Liver (tissue), 9 donors: ENCODE data around the gene BOD1L1. TPM values are rescaled to one million over a fixed set of nuclear protein-coding genes. Genes with fewer than 3 reads are reported as not detected.

Experiments
- DNase-seq: peaks from one replicate; pipeline ENCODE4 v3.0.0-alpha.2; 2017; ENCODE audit warnings: low spot score
- H3K27ac ChIP-seq, 2 donors: one replicate each; pipeline ENCODE4 v1.7.0; 2013; ENCODE audit warnings: inconsistent platforms in 2 of 2, low read length in 2 of 2, control low read depth in 1 of 2, low read depth in 1 of 2, mild to moderate bottlenecking in 1 of 2
- H3K27me3 ChIP-seq, 4 donors: one replicate each; pipeline versions ENCODE4 v1.6.1 to v1.7.0; 2013; ENCODE audit warnings: low read length in 3 of 4, inconsistent platforms in 1 of 4, mild to moderate bottlenecking in 1 of 4, moderate library complexity in 1 of 4; ENCODE audit not compliant: control insufficient read depth in 4 of 4, insufficient read depth in 4 of 4
- H3K36me3 ChIP-seq, 4 donors: one replicate each; pipeline versions ENCODE4 v1.6.1 to v1.7.0; 2013; ENCODE audit warnings: low read length in 3 of 4, mild to moderate bottlenecking in 3 of 4, low read depth in 1 of 4, moderate library complexity in 1 of 4; ENCODE audit not compliant: control insufficient read depth in 4 of 4, insufficient read depth in 3 of 4
- H3K4me1 ChIP-seq, 4 donors: one replicate each; pipeline versions ENCODE4 v1.6.1 to v1.7.0; 2013; ENCODE audit warnings: low read length in 3 of 4, mild to moderate bottlenecking in 3 of 4, moderate library complexity in 1 of 4; ENCODE audit not compliant: control insufficient read depth in 4 of 4, insufficient read depth in 4 of 4
- H3K4me3 ChIP-seq, 3 donors: one replicate each; pipeline versions ENCODE4 v1.6.1 to v1.7.0; 2013; ENCODE audit warnings: low read length in 3 of 3, control low read depth in 1 of 3, low read depth in 1 of 3, mild to moderate bottlenecking in 1 of 3
- H3K9ac ChIP-seq, 2 donors: one replicate each; pipeline ENCODE4 v1.7.0; 2013; ENCODE audit warnings: low read length in 2 of 2, mild to moderate bottlenecking in 2 of 2, moderate library complexity in 2 of 2, control low read depth in 1 of 2, low read depth in 1 of 2
- H3K9me3 ChIP-seq, 4 donors: one replicate each; pipeline versions ENCODE4 v1.6.1 to v1.7.0; 2013; ENCODE audit warnings: low read length in 3 of 4; ENCODE audit not compliant: control insufficient read depth in 4 of 4
- ATF3 ChIP-seq: IDR thresholded peaks from 2 replicates; pipeline ENCODE4 v1.6.1; 2016; ENCODE audit warnings: antibody characterized with exemption
- CTCF ChIP-seq: fragments of 150-350 bp; IDR thresholded peaks from 2 replicates; pipeline ENCODE4 v1.5.1; 2017; ENCODE audit warnings: improper control_type of control experiment, low read depth, low read length; ENCODE audit not compliant: missing input control
- EGR1 ChIP-seq, 2 donors: IDR thresholded peaks; 2 replicates each; pipeline ENCODE4 v1.6.1; 2016 to 2018; ENCODE audit warnings: antibody characterized with exemption in 2 of 2, low read depth in 2 of 2
- FOXA1 ChIP-seq: IDR thresholded peaks from 2 replicates; pipeline ENCODE4 v1.6.1; 2016; ENCODE audit warnings: antibody characterized with exemption
- FOXA2 ChIP-seq: IDR thresholded peaks from 2 replicates; pipeline ENCODE4 v1.6.1; 2016; ENCODE audit warnings: antibody characterized with exemption
- HNF4A ChIP-seq, 2 donors: conservative IDR thresholded peaks; 2 replicates each; pipeline ENCODE4 v1.6.1; 2016; ENCODE audit warnings: antibody characterized with exemption in 2 of 2, mild to moderate bottlenecking in 2 of 2
- HNF4G ChIP-seq: IDR thresholded peaks from 2 replicates; pipeline ENCODE4 v1.6.1; 2016; ENCODE audit warnings: antibody characterized with exemption
- JUND ChIP-seq, 2 donors: IDR thresholded peaks; 2 replicates each; pipeline ENCODE4 v1.6.1; 2016; ENCODE audit warnings: antibody characterized with exemption in 2 of 2
- MAX ChIP-seq: IDR thresholded peaks from 2 replicates; pipeline ENCODE4 v1.6.1; 2016; ENCODE audit warnings: antibody characterized with exemption
- RAD21 ChIP-seq, 2 donors: IDR thresholded peaks; 2 replicates each; pipeline ENCODE4 v1.6.1; 2016; ENCODE audit warnings: antibody characterized with exemption in 2 of 2, mild to moderate bottlenecking in 2 of 2
- REST ChIP-seq: IDR thresholded peaks from 2 replicates; pipeline ENCODE4 v1.6.1; 2016; ENCODE audit warnings: antibody characterized with exemption, mild to moderate bottlenecking
- RXRA ChIP-seq, 2 donors: IDR thresholded peaks; 2 replicates each; pipeline ENCODE4 v1.6.1; 2017 to 2018; ENCODE audit warnings: antibody characterized with exemption in 2 of 2, mild to moderate bottlenecking in 1 of 2
- SP1 ChIP-seq: IDR thresholded peaks from 2 replicates; pipeline ENCODE4 v1.6.1; 2018; ENCODE audit warnings: antibody characterized with exemption, mild to moderate bottlenecking
- TAF1 ChIP-seq: conservative IDR thresholded peaks from 2 replicates; pipeline ENCODE4 v1.6.1; 2016; ENCODE audit warnings: antibody characterized with exemption, mild to moderate bottlenecking
- ZBTB33 ChIP-seq: IDR thresholded peaks from 2 replicates; pipeline ENCODE4 v1.6.1; 2016; ENCODE audit warnings: antibody characterized with exemption
- WGBS: extraction: QIAGEN DNeasy Blood & Tissue Kit; methylation state at CpG from one replicate; pipeline ENCODE4 v1.1.7; 2013; 5-methylcytosine and 5-hydroxymethylcytosine counted together
- polyA plus RNA-seq, 2 donors: library from polyadenylated mRNA; stranded (reverse) in 1 of 2; unstranded in 1 of 2; fragments of 200-250 nt in 1 of 2; fragments of >200 nt in 1 of 2; fragmentation: Nextera tagmentation in 1 of 2; extraction: Ambion mirVana in 1 of 2; gene quantifications; one replicate each; pipeline versions ENCODE4 v1.2.1 to v1.2.3, GENCODE V29; 2013 to 2015
- total RNA-seq, 2 donors: library from RNA; depleted of rRNA; stranded (reverse); fragments of >200 nt; gene quantifications; one replicate each; pipeline ENCODE4 v1.2.3, GENCODE V29; 2014
- donor health status: healthy.
- donor health status: healthy.
- donor health status: healthy.
- donor health status: healthy.
- donor health status: healthy.

BOD1L1 gene
- total and polyA plus RNA-seq, 4 donors: 4.1 to 19.2 (median 10.2) TPM

GRCh38 chr4:13553081-13553480 lies 74.4 kb downstream of the BOD1L1 start:
- Histone ChIP-seq H3K9me3 (no peaks in the 10 kb centered on the region), H3K9ac (no peak overlapping the region), H3K36me3 (no peaks in the 10 kb centered on the region), H3K27ac (no peak overlapping the region), H3K4me1 (peaks cover 0 to 11% (median 6%) of the 10 kb centered on the region in 4 donors), H3K4me3 (no peak overlapping the region), H3K27me3 (peaks cover 0 to 12% (median 3%) of the 10 kb centered on the region in 4 donors)
- TF ChIP-seq JUND (IDR thresholded peaks at IDR 0.05) (no peak), EGR1 (IDR thresholded peaks at IDR 0.05; ENCODE audit: low read depth in 2 of 2) (no peak), HNF4A (conservative IDR thresholded peaks at IDR 0.05) (no peak), SP1 (no peak), RXRA (IDR thresholded peaks at IDR 0.05) (no peak), MAX (no peak), FOXA1 (no peak)
- WGBS: 84% methylated on average over 1 of the region's 1 CpG
- DNase-seq: no peak

GRCh38 chr4:13548984-13549546 lies 78.5 kb downstream of the BOD1L1 start:
- TF ChIP-seq RAD21 (IDR thresholded peaks at IDR 0.05): peak; percentile 97 to 98
- no peak for TF ChIP-seq ATF3
- no peak for TF ChIP-seq SP1
- peak; percentile 88 for TF ChIP-seq CTCF
- WGBS: 5% methylated on average over 21 of the region's 21 CpGs
- peak; percentile 87 for DNase-seq

GRCh38 chr4:13548059-13548983 lies 79.2 kb downstream of the BOD1L1 start:
- WGBS: 8% methylated on average over 35 of the region's 35 CpGs
- DNase-seq: no peak
- peak overlapping the region in 1 of 3 donors; percentile 47 for H3K4me3 ChIP-seq
- H3K36me3 ChIP-seq: no peaks in the 10 kb centered on the region
- peaks cover 18 to 39% (median 26%) of the 10 kb centered on the region in 4 donors for H3K4me1 ChIP-seq
- no peak overlapping the region for H3K9ac ChIP-seq
- peaks cover 0 to 6% (median under 1%) of the 10 kb centered on the region in 4 donors for H3K9me3 ChIP-seq
- no peak overlapping the region for H3K27ac ChIP-seq
- TF ChIP-seq TAF1 (no peak), RXRA (IDR thresholded peaks at IDR 0.05) (no peak), ZBTB33 (no peak), JUND (IDR thresholded peaks at IDR 0.05) (no peak), FOXA2 (no peak), REST (no peak), ATF3 (no peak), HNF4G (no peak)
- peaks cover 5 to 28% (median 18%) of the 10 kb centered on the region in 4 donors for H3K27me3 ChIP-seq

More at GRCh38 chr4:13548984-13549546, 78.5 kb downstream of the BOD1L1 start:
- Histone ChIP-seq H3K27ac (no peak overlapping the region), H3K9me3 (peaks cover 0 to 1% (median 0%) of the 10 kb centered on the region in 4 donors), H3K27me3 (peaks cover 5 to 26% (median 19%) of the 10 kb centered on the region in 4 donors), H3K4me1 (peaks cover 16 to 32% (median 22%) of the 10 kb centered on the region in 4 donors), H3K9ac (no peak overlapping the region), H3K4me3 (peak overlapping the region in 2 of 3 donors; percentile 36 to 50), H3K36me3 (no peaks in the 10 kb centered on the region)
